ENCODE measurements around the gene IL15RA.
A peak's percentile ranks its signal among the peaks of the same experiment; 100 is the strongest.
"Not testable (repeated sequence)": the region's sequence is repeated elsewhere in the genome, so short reads cannot be mapped to it uniquely, and the experiment has no call there.

IL15RA gene

GRCh38 chr10:5948208-5948585, 29.1 kb downstream of the IL15RA start:
- no peak for DNase-seq

- DNase-seq, result no peak
Observed at GRCh38 chr10:5947471-5948207, 29.7 kb downstream of the IL15RA start.

GRCh38 chr10:5946786-5947185, 30.6 kb downstream of the IL15RA start:
- DNase-seq, result no peak

- DNase-seq, result not testable (repeated sequence)
Observed at GRCh38 chr10:5946419-5946775, 30.9 kb downstream of the IL15RA start.

- peak; percentile 87 for DNase-seq
Observed at GRCh38 chr10:5945561-5946418, 31.6 kb downstream of the IL15RA start.

GRCh38 chr10:5945190-5945509, 32.2 kb downstream of the IL15RA start:
- peak; percentile 54 for DNase-seq

GRCh38 chr10:5944389-5945189, 32.8 kb downstream of the IL15RA start:
- peak; percentile 93 for DNase-seq

GRCh38 chr10:5943536-5943935, 33.8 kb downstream of the IL15RA start:
- peak; percentile 76 for DNase-seq

- DNase-seq, result no peak
Observed at GRCh38 chr10:5942474-5942873, 34.9 kb downstream of the IL15RA start.

GRCh38 chr10:5942001-5942400, 35.3 kb downstream of the IL15RA start:
- DNase-seq, result no peak

GRCh38 chr10:5941579-5941978, 35.8 kb downstream of the IL15RA start:
- DNase-seq, result no peak

GRCh38 chr10:5940807-5941218, 36.5 kb downstream of the IL15RA start:
- no peak for DNase-seq

- DNase-seq, result no peak
Observed at GRCh38 chr10:5938291-5938690, 39.1 kb downstream of the IL15RA start.

- no peak for DNase-seq
Observed at GRCh38 chr10:5937016-5937415, 40.3 kb downstream of the IL15RA start.

GRCh38 chr10:5935628-5936027, 41.7 kb downstream of the IL15RA start:
- DNase-seq, result no peak

GRCh38 chr10:5933909-5934546, 43.3 kb downstream of the IL15RA start:
- no peak for DNase-seq

- no peak for DNase-seq
Observed at GRCh38 chr10:5932345-5932744, 45.0 kb downstream of the IL15RA start.

- DNase-seq, result no peak
Observed at GRCh38 chr10:5930272-5930671, 47.1 kb downstream of the IL15RA start.

GRCh38 chr10:5929442-5929841, 47.9 kb downstream of the IL15RA start:
- DNase-seq, result no peak

- DNase-seq, result no peak
Observed at GRCh38 chr10:5927306-5927705, 50.0 kb downstream of the IL15RA start.

GRCh38 chr10:5924889-5925288, 52.5 kb downstream of the IL15RA start:
- no peak for DNase-seq

GRCh38 chr10:5921746-5922145, 55.6 kb downstream of the IL15RA start:
- DNase-seq, result no peak

GRCh38 chr10:5919568-5919967, 57.8 kb downstream of the IL15RA start:
- no peak for DNase-seq

All from left hindlimb (tissue), 1 donor.